GM21423 (cell line): ENCODE data around the gene DCP1B.

Experiments used
- ATAC-seq: cut with Tn5 transposase; IDR thresholded peaks from one replicate; pipeline ENCODE4 v1.9.1; 2021; ENCODE audit warnings: mild to moderate bottlenecking, moderate library complexity; ENCODE audit not compliant: unreplicated experiment

Gene DCP1B

GRCh38 chr12:1920971-1921370 is 83.3 kb downstream of the DCP1B start:
- ATAC-seq = no peak

GRCh38 chr12:1920436-1920835 is 83.8 kb downstream of the DCP1B start:
- ATAC-seq = no peak

DNA sequence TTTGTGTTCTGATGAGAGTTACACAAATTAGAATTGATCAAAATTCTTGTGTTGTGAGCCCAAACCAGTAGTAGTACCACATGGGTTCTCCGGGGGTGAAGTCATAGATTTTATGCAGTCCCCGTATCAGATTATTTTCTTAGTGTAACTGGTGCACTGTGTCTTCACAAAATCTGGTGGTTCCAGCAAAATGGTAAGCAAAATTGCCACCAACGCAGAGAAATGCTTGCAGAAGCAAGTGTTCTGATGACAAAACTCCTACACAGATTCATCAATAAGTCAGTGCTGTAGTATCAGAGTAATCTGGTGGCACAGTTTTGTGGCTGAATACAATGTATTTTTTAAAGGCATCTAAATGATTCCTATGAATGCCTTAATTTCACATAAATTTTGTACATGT is 84.5 kb downstream of the DCP1B start:
- no peak for ATAC-seq

GRCh38 chr12:1919284-1919683 is 85.0 kb downstream of the DCP1B start:
- ATAC-seq = no peak

DNA sequence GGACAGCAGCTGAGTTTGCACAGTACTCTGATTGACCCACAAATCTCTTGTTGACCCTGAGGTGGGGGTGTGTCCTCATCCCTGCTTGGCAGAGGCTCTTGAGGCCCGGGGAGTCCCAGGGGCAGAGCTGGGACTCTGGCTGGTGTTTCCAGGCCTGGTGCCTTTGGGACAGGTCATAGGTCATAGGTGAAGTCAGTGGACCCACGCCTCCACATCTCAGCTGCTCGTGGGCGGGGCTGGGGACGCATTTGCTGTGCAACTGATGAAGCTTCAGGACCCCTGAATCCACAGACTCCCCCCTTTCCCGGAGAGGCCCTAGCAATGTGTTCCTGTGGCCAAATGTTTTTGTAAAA is 85.4 kb downstream of the DCP1B start:
- ATAC-seq = no peak

- no peak for ATAC-seq
Measured at GRCh38 chr12:1918081-1918883, 86.0 kb downstream of the DCP1B start, which contains the start of gene CACNA2D4. Gene CACNA2D4 (minus strand): TSS chr12:1918652. CDS start chr12:1918473, 179 bp downstream.

DNA sequence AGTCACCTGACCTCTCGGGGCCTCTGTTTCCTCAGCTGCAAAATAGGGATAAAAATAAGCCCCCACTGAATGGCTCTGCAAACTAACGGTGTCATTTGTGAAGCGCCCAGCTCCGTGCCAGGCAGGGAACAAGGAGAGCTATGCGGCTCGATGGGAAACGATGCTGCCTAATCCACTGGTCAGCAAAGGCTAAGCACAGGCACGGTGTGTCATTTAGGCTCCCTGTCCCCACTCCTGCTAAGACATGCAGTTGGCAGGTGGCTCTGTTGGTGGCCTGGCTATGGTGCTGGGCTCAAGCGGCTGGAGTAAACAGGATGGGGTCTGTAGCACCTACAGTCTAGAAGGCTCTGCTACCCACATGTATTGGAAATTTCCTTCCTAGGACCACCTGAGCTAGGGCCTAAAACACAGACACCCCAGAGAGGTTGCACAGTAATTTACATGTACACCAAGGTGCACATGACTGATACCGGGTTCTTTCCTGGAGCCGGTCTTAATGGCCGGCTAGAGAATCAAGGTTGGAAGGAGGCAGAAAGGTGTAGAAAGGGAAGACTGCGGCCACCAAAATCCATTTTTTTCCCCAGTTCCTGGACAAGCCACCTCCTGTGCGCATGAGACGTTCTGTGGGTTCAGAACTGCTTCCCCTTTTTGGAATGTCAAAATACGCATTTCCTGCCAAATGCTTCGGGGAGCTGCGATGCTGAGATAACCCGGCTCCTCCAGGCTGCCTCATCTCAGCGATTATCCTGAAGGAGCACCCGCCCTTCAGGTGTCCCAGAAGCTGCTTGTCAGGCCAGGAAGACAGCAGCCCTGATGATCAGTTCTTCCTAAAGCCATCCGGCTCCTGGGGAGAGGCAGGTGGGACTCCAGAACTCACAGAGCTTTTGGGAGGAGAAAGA is 86.8 kb downstream of the DCP1B start:
- ATAC-seq = no peak

DNA sequence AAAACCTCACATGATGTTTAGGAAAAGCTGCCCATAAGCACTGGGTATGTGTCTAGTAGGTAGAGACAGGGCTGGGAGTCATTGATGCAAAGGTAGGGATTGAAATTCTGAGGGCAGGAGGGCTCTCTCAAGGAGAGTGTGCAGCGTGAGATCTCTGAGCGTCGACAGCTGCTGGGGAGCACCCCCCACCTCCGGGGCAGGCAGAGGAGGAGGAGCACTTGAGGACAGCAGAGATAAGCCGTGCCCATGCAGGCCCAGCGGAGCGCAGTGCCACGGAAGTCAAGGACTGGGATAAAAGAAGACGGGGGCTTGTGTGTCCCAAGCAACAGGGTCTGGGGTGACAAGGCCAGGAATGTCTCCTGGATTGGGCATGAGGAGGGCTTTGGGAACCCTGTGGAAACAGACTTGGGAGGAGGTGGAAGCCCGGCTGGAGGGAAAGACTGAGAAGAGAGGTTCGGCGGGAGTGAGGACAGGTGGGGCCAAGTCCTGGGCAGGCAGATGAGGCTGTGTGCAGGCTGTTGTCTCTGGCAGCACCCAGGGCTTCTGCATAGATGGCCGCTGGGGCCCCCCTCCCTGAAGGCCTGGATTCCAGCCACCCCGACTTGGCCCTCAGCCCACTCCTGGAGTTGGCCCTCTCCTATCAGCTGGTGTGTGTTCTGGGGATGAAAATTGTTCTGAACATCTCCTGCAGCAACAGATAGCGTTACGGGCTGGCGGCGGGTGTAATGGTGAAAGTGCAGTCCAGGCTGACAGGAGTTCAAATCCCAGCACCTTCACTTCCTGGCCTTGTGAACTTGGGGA is 87.7 kb downstream of the DCP1B start:
- ATAC-seq = no peak

DNA sequence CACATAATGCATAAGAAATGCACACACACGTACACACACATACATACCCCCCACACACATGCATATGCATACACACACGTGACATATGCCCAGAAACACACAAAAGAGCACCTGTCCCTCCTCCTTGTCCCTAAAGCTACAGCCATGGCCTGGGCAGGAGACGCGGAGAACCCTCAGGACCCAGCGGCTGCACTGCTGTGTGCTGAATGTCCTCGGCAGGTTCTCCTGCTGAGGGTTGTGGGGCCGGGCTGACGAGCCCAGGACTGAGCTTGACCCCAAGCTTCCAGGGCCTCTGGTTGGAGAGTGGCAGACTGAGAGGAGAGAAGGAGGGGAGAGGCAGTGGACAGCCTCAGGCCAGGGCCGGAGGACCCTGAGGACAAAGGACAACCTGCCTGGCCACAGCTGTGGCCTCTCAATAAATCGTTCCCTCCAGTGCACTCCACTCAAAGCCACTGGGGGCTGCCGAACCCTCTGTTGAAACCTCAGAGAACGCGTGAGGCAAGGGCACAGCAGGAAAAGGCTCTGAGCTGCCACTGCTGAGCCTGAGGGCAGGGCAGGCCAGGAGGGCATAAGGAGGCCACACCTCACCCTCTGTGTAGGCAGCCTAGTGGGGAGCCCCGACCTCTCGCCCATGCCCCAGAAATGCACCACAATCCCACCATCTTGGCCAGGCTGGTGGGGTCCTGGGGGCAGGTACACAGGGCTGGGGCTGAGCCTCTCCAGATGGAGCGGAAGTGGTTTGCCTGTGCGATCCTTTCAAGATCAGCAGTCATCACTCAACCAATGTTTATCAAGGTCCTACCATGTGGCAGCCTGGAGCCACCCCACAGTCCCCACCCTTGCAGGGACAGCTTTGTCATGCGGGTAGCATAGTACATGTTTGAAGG is 88.9 kb downstream of the DCP1B start:
- no peak for ATAC-seq

GRCh38 chr12:1914114-1914911 is 89.9 kb downstream of the DCP1B start:
- no peak for ATAC-seq

GRCh38 chr12:1913377-1914113 is 90.7 kb downstream of the DCP1B start:
- no peak for ATAC-seq

DNA sequence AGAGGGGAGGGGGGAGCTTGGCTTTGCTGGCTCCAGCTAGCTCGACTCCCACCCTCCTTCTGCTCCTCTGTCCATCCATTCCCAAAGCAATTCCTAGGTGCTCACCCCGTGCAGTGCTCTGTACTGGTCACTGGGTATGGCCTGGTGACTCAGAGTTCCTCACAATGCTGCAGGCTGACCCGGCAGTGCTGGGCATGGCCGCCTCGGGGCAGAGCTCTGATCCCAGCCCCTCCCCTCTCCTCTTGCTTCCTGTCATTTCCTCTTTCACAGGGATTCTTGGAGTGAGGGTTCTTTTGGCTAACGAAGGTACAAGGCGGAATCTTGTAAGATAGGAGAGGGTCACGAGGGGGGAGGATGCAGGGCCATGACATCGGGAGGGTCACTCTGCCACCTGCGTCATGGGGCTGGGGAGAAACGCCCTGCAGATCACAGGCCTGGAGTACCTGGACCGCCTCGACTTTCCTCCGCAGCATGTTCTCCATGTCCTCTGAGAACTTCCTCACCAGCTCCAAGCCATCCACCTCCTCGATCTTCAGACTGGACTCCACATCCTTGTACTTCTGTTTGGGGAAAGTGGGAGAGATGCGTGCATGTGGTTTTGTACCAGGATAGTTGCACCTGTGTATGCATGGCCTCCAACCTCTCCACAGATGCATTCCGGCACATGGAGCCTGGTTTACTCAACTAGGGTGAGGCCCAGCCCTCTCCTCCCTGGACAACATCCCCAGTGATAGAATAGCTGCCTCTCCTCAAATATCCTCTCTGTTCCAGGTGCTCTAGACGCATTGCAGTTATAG is 91.5 kb downstream of the DCP1B start:
- ATAC-seq = no peak

GRCh38 chr12:1911598-1912575 is 92.4 kb downstream of the DCP1B start:
- ATAC-seq = no peak

GRCh38 chr12:1910468-1910867 is 93.8 kb downstream of the DCP1B start:
- ATAC-seq = no peak

DNA sequence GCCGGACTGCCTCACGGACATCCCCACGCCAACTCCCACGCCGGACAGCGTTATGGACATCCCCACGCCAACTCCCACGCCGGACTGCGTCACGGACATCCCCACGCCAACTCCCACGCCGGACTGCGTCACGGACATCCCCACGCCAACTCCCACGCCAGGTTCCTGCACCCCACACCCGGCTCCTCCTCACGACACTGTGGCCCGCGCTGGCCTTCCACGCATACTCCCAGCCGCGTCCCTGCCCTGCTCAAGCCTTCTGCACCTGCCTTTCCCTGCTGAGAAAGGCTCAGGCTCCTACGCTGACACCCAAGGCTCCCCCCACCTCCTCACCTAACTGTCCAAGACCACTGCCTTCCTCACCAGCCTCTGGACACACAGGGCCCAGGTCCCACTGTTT is 95.5 kb downstream of the DCP1B start:
- no peak for ATAC-seq

DNA sequence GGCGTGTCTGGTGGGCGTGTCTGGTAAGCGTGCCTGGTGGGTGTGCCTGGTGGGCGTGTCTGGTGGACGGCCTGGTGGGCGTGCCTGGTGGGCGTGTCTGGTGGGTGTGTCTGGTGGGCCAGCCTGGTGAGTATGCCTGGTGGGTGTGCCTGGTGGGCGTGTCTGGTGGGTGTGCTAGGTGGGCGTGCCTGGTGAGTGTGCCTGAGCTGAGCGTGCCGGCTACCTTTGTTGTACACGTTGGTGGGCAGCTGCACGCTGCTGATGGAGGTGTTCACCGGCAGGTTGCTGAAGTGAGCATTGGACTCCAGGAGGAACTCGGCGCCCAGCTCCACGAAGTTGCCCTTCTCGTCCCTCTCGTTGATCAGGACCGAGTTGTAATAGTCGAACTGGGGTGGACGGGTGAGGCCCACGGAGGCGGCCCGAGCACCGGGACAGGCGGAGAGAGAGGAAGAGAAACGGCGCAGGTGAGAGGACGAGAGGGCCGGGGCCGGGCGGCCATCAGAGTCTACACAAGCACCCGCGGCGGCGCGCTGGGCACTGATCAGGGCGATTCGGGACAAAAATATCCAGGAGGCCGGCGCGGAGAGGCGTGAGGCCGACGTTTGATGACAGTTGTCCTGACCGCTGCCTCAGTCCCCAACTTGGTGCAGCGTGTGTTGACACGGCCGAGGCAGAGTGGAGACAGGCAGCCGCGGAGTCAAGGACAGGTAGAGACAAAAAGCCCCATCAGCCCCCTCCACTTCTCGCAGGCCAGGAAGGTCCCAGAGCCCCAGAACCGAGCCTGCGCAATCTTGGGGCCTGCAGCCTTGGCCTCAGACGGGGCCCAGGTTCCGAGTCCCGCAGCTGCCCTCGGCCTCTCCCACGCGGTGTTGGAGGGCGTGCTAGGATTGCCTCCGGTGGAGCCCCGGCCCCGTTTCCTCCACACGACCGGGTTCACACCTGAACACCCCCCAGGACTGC is 96.3 kb downstream of the DCP1B start:
- ATAC-seq = no peak
